Stomach (tissue), 9 donors: ENCODE measurements around the gene GPR15. TPM values are rescaled to one million over a fixed set of nuclear protein-coding genes. Genes with fewer than 3 reads are reported as not detected.

Experiments
- DNase-seq, 2 donors: peaks; one replicate each; pipeline versions ENCODE4 v3.0.0 to v3.0.0-alpha.2; 2013 to 2019
- H3K27ac ChIP-seq, 5 donors: fragments of 200-600 bp in 4 of 5; sonication (generic) in 4 of 5; one replicate each; pipeline ENCODE4 v1.5.1; 2013 to 2019; ENCODE audit warnings: mild to moderate bottlenecking in 1 of 5, moderate library complexity in 1 of 5
- H3K27me3 ChIP-seq, 3 donors: fragments of 200-600 bp; sonication (generic); one replicate each; pipeline ENCODE4 v1.5.1; 2017 to 2019; ENCODE audit warnings: mixed run types in 1 of 3
- H3K36me3 ChIP-seq, 4 donors: fragments of 200-600 bp; sonication (generic); 1 replicate in 3 of 4; 2 replicates in 1 of 4; pipeline ENCODE4 v1.5.1; 2016 to 2019
- H3K4me1 ChIP-seq, 4 donors: fragments of 200-600 bp; sonication (generic); one replicate each; pipeline ENCODE4 v1.5.1; 2016 to 2019
- H3K4me3 ChIP-seq, 4 donors: fragments of 200-600 bp; sonication (generic) in 3 of 4; one replicate each; pipeline ENCODE4 v1.5.1; 2016 to 2019; ENCODE audit warnings: mild to moderate bottlenecking in 1 of 4
- H3K9me3 ChIP-seq, 4 donors: fragments of 200-600 bp; sonication (generic); one replicate each; pipeline ENCODE4 v1.5.1; 2016 to 2019
- CTCF ChIP-seq, 7 experiments: fragments of 450-650 bp in 4 of 7; fragments of 200-600 bp in 3 of 7; sonication (generic) in 3 of 7; IDR thresholded peaks; one replicate each; pipeline ENCODE4 v1.5.1; 2016 to 2019; ENCODE audit warnings: antibody characterized with exemption in 7 of 7, control low read depth in 2 of 7, mild to moderate bottlenecking in 1 of 7
- EP300 ChIP-seq: sonication (generic); formaldehyde crosslinking; IDR thresholded peaks from one replicate; pipeline ENCODE4 v1.6.1; 2017; ENCODE audit warnings: antibody characterized with exemption
- POLR2A ChIP-seq, 4 donors: fragments of 450-650 bp; IDR thresholded peaks; one replicate each; pipeline ENCODE4 v1.6.1; 2016; ENCODE audit warnings: antibody characterized with exemption in 4 of 4, control low read depth in 2 of 4, mild to moderate bottlenecking in 1 of 4, moderate library complexity in 1 of 4
- POLR2AphosphoS5 ChIP-seq, 3 donors: sonication (generic); formaldehyde crosslinking; IDR thresholded peaks; one replicate each; pipeline ENCODE4 v1.6.1; 2016; ENCODE audit warnings: antibody characterized with exemption in 3 of 3
- WGBS, 5 donors: extraction: QIAGEN DNeasy Blood & Tissue Kit in 3 of 5; methylation state at CpG; one replicate each; pipeline versions ENCODE4 v1.1.5 to v1.1.7; 2013 to 2018; 5-methylcytosine and 5-hydroxymethylcytosine counted together
- intact Hi-C: fragments of 100-400 bp; cut with DNase I; formaldehyde crosslinking; loops from one replicate; pipeline ENCODE4 v1.15.1; 2023; ENCODE audit warnings: low total_unique reads
- polyA plus RNA-seq, 3 donors: library from polyadenylated mRNA; stranded (reverse); fragments of 200-250 nt; gene quantifications; one replicate each; pipeline ENCODE4 v1.2.3, GENCODE V29; 2013
- total RNA-seq, 5 donors: library from RNA; depleted of rRNA; stranded (reverse); fragments of >200 nt; gene quantifications; one replicate each; pipeline versions ENCODE4 v1.1.0 to v1.2.3, GENCODE V29; 2014 to 2016
- donor health status: healthy with polysubstance abuse.
- donor health status: Bipolar disorder and iron deficiency.
- donor health status: healthy.

Gene GPR15
- total and polyA plus RNA-seq, 8 donors: 0.25 TPM; not detected in 7

GRCh38 chr3:98574132-98574531, 42.4 kb downstream of the GPR15 start:
- intact Hi-C loops: no loop called here
- Histone ChIP-seq H3K9me3 (no peaks in the 10 kb centered on the region), H3K27ac (no peak overlapping the region), H3K36me3 (peaks cover 6 to 31% (median 26%) of the 10 kb centered on the region in 4 donors), H3K4me3 (no peak overlapping the region), H3K4me1 (no peaks in the 10 kb centered on the region), H3K27me3 (no peaks in the 10 kb centered on the region)
- WGBS, 5 donors: 46 to 58% (median 52%) methylated on average over 6 of the region's 6 CpGs
- no peak for DNase-seq
- TF ChIP-seq CTCF (IDR thresholded peaks at IDR 0.05) (no peak), POLR2AphosphoS5 (IDR thresholded peaks at IDR 0.05) (no peak), POLR2A (IDR thresholded peaks at IDR 0.05) (no peak), EP300 (no peak)

- intact Hi-C loops: no loop called here
- Histone ChIP-seq H3K4me1 (no peaks in the 10 kb centered on the region), H3K36me3 (peaks cover 10 to 60% (median 53%) of the 10 kb centered on the region in 4 donors), H3K4me3 (no peak overlapping the region), H3K9me3 (no peaks in the 10 kb centered on the region), H3K27ac (no peak overlapping the region), H3K27me3 (no peaks in the 10 kb centered on the region)
- WGBS, 5 donors: 79 to 91% (median 84%) methylated on average over 4 of the region's 4 CpGs
- no peak for TF ChIP-seq POLR2AphosphoS5 (IDR thresholded peaks at IDR 0.05)
- DNase-seq: no peak
Observed at GRCh38 chr3:98577178-98577895, 45.6 kb downstream of the GPR15 start.

GRCh38 chr3:98580401-98581386, 48.9 kb downstream of the GPR15 start:
- 86 to 89% (median 88%) methylated on average over 8 of the region's 8 CpGs for WGBS, 5 donors
- intact Hi-C loops: no loop called here
- no peak for TF ChIP-seq POLR2AphosphoS5 (IDR thresholded peaks at IDR 0.05)
- TF ChIP-seq EP300: no peak
- TF ChIP-seq CTCF (IDR thresholded peaks at IDR 0.05): no peak
- Histone ChIP-seq H3K4me3 (no peak overlapping the region), H3K36me3 (peaks cover 10 to 88% (median 81%) of the 10 kb centered on the region in 4 donors), H3K27me3 (no peaks in the 10 kb centered on the region), H3K27ac (no peak overlapping the region), H3K9me3 (no peaks in the 10 kb centered on the region), H3K4me1 (no peaks in the 10 kb centered on the region)
- DNase-seq: no peak

GRCh38 chr3:98581474-98581873, 49.7 kb downstream of the GPR15 start:
- Histone ChIP-seq H3K27ac (no peak overlapping the region), H3K36me3 (peaks cover 13 to 91% (median 86%) of the 10 kb centered on the region in 4 donors), H3K4me1 (no peaks in the 10 kb centered on the region), H3K4me3 (no peak overlapping the region), H3K27me3 (no peaks in the 10 kb centered on the region), H3K9me3 (no peaks in the 10 kb centered on the region)
- no peak for TF ChIP-seq POLR2AphosphoS5 (IDR thresholded peaks at IDR 0.05)
- TF ChIP-seq CTCF (IDR thresholded peaks at IDR 0.05): no peak
- no peak for TF ChIP-seq POLR2A (IDR thresholded peaks at IDR 0.05)
- no peak for TF ChIP-seq EP300
- WGBS, 5 donors: 89 to 100% (median 96%) methylated on average over 1 of the region's 1 CpG
- intact Hi-C loops: no loop called here
- no peak for DNase-seq
